Lower lobe of right lung (tissue), 2 donors: Measurements from ENCODE around the gene GSTM1. TPM values are rescaled to one million over a fixed set of nuclear protein-coding genes. Genes with fewer than 3 reads are reported as not detected.

Experiments used
- ATAC-seq, 2 donors: fragments of 200-7000 bp; cut with Tn5 transposase; one replicate each; pipeline ENCODE4 v1.9.1; 2020 to 2022; ENCODE audit warnings: mild to moderate bottlenecking in 2 of 2, moderate library complexity in 2 of 2
- DNase-seq: peaks from one replicate; pipeline ENCODE4 v3.0.0-alpha.2; 2020
- H3K27ac ChIP-seq: fragments of 200-600 bp; one replicate; pipeline ENCODE4 v1.8.0; 2022
- H3K27me3 ChIP-seq: fragments of 200-600 bp; one replicate; pipeline ENCODE4 v1.8.0; 2022; ENCODE audit warnings: low read depth
- H3K36me3 ChIP-seq: fragments of 200-600 bp; one replicate; pipeline ENCODE4 v1.8.0; 2022; ENCODE audit warnings: mild to moderate bottlenecking
- H3K4me1 ChIP-seq: fragments of 200-600 bp; one replicate; pipeline ENCODE4 v1.8.0; 2022
- H3K4me3 ChIP-seq: fragments of 200-600 bp; one replicate; pipeline ENCODE4 v1.8.0; 2022; ENCODE audit warnings: mild to moderate bottlenecking
- H3K9me3 ChIP-seq: fragments of 200-600 bp; one replicate; pipeline ENCODE4 v1.8.0; 2022
- intact Hi-C: fragments of 100-400 bp; cut with DNase I; formaldehyde crosslinking; loops from one replicate; pipeline ENCODE4 v1.11.0; 2022
- total RNA-seq: library from RNA; stranded (reverse); fragmentation: NEBNext Ultra II Directional; extraction: Animal tissue kit (Norgen Biotek cat#: 25700); gene quantifications from one replicate; pipeline ENCODE4 v1.2.1, GENCODE V29; 2021
- TF ChIP-seq, protein P1 (sequence below): fragments of 200-600 bp; IDR thresholded peaks from one replicate; pipeline ENCODE4 v1.8.0; 2022; ENCODE audit warnings: antibody characterized with exemption, mild to moderate bottlenecking
- donor health status: DM: no; HTN: yes; CAD: no; lungs with severe emphysema.

GSTM1 gene
- total RNA-seq, 1 donor from 2014 or later = not detected

- Histone ChIP-seq H3K4me3 (no peak overlapping the region), H3K27ac (no peak overlapping the region), H3K27me3 (no peaks in the 10 kb centered on the region), H3K36me3 (no peaks in the 10 kb centered on the region), H3K4me1 (peaks cover 13% of the 10 kb centered on the region), H3K9me3 (no peaks in the 10 kb centered on the region)
- TF ChIP-seq, protein P1, sequence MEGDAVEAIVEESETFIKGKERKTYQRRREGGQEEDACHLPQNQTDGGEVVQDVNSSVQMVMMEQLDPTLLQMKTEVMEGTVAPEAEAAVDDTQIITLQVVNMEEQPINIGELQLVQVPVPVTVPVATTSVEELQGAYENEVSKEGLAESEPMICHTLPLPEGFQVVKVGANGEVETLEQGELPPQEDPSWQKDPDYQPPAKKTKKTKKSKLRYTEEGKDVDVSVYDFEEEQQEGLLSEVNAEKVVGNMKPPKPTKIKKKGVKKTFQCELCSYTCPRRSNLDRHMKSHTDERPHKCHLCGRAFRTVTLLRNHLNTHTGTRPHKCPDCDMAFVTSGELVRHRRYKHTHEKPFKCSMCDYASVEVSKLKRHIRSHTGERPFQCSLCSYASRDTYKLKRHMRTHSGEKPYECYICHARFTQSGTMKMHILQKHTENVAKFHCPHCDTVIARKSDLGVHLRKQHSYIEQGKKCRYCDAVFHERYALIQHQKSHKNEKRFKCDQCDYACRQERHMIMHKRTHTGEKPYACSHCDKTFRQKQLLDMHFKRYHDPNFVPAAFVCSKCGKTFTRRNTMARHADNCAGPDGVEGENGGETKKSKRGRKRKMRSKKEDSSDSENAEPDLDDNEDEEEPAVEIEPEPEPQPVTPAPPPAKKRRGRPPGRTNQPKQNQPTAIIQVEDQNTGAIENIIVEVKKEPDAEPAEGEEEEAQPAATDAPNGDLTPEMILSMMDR = no peak
- intact Hi-C loops = no loop called here
- no peak for DNase-seq
- no peak for ATAC-seq
Observed at GRCh38 chr1:109641861-109642260, 45.8 kb upstream of the GSTM1 start.

DNA sequence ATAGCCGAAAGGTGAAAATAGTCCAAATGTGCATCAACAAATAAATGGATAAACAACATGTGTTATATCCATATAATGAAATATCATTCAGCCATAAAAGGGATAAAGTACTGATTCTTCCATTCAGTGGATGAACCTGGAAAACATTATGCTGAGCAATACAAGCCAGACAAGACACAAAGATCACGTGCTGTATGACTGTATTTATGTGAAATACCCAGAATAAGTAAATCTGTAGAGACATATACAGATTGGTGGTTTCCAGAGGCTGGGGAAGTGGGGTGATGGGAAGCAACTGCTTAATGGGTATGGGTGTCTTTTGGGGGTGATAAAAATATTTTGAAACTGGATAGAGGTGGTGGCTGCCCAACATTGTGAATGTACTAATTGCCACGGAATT, 45.0 kb upstream of the GSTM1 start:
- Histone ChIP-seq H3K27me3 (no peaks in the 10 kb centered on the region), H3K36me3 (no peaks in the 10 kb centered on the region), H3K4me1 (peaks cover 13% of the 10 kb centered on the region), H3K4me3 (no peak overlapping the region), H3K27ac (no peak overlapping the region), H3K9me3 (no peaks in the 10 kb centered on the region)
- ATAC-seq = no peak
- DNase-seq = no peak
- intact Hi-C loops = no loop called here
- TF ChIP-seq, protein P1 = no peak

DNA sequence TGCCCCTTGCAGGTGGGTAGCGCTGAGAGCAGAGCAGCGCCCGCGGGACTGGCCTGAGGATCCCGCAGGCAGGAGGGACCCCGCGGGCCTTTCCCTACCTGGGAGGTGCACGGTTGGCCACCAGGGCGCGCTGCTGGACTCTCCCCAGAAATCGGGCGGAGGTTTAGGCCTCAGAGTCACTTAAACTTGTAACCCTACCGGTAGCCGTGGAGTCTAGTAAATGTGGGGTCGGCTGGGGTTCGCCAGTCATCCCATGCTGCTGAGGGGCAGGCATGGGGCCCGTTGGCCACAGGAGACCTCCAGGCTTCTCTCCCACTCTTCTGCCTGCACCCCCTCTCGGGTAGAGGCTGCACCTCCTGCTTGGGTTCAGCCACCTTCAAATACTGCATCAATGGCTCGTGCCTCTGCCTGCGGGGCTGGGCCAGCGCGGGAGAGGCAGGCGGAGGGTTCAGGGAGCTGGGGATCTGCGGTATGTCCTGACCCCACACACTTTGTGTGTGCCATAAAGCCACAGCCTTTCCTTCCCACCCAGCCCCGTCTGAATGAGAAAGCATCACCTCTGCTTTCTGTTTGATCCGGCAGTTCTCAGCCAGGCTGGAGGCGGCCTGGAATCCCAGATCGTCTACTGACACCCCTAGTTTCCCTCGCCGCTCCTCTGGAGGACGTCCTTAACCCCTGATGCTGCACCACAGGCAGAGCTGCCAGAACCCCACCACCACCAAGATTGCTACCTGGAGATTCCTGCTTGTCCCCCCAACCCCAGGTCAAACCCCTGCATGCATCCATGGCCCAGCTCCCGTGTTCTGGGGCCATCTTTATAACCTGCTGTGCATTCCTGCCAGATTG, 44.0 kb upstream of the GSTM1 start:
- DNase-seq (peak; percentile 89), ATAC-seq (peak; percentile 90 to 94)
- Histone ChIP-seq H3K36me3 (no peaks in the 10 kb centered on the region), H3K9me3 (no peaks in the 10 kb centered on the region), H3K4me1 (peaks cover 13% of the 10 kb centered on the region), H3K27me3 (no peaks in the 10 kb centered on the region), H3K4me3 (no peak overlapping the region), H3K27ac (no peak overlapping the region)
- intact Hi-C loops = no loop called here
- TF ChIP-seq, protein P1 = peak; percentile 94

GRCh38 chr1:109644670-109645069, 42.9 kb upstream of the GSTM1 start:
- Histone ChIP-seq H3K9me3 (no peaks in the 10 kb centered on the region), H3K27me3 (no peaks in the 10 kb centered on the region), H3K4me3 (no peak overlapping the region), H3K27ac (no peak overlapping the region), H3K4me1 (peaks cover 13% of the 10 kb centered on the region), H3K36me3 (no peaks in the 10 kb centered on the region)
- ATAC-seq = no peak
- TF ChIP-seq, protein P1 = no peak
- DNase-seq = no peak
- intact Hi-C loops = no loop called here

DNA sequence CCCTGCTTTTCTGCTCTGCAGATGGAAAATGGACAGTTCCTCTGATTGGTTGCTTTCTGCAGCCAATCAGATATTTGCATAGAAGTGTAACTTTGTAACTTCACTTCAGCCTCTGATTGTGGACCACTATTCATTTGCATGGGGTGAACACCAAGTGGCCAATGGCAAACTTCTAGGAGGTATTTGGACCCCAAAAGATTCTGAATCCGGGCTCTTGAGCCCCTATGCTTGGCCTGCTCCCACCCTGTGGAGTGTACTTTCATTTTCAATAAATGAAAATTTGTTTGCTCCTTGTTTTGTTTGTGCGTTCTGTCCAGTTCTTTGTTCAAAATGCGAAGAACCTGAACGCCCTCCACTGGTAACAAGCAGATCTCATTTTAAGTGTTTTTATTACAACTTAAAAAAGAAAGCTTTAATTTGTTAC, 38.1 kb upstream of the GSTM1 start:
- intact Hi-C loops = no loop called here
- no peak for DNase-seq

More for the DNA sequence above, 38.1 kb upstream of the GSTM1 start:
- no peak for ATAC-seq
- peak overlapping the region; percentile 37 for H3K4me3 ChIP-seq
- TF ChIP-seq, protein P1 = peak; percentile 37
- H3K4me1 ChIP-seq = no peaks in the 10 kb centered on the region
- no peaks in the 10 kb centered on the region for H3K9me3 ChIP-seq
- H3K36me3 ChIP-seq = no peaks in the 10 kb centered on the region
- no peaks in the 10 kb centered on the region for H3K27me3 ChIP-seq
- no peak overlapping the region for H3K27ac ChIP-seq
